GM19463 (cell line): ENCODE data around the gene CACNG8.
"Not testable (repeated sequence)": the region's sequence is repeated elsewhere in the genome, so short reads cannot be mapped to it uniquely, and the experiment has no call there.

Experiments
- ATAC-seq: cut with Tn5 transposase; IDR thresholded peaks from one replicate; pipeline ENCODE4 v1.9.1; 2021; ENCODE audit warnings: mild to moderate bottlenecking, moderate library complexity; ENCODE audit not compliant: unreplicated experiment

Gene CACNG8

DNA sequence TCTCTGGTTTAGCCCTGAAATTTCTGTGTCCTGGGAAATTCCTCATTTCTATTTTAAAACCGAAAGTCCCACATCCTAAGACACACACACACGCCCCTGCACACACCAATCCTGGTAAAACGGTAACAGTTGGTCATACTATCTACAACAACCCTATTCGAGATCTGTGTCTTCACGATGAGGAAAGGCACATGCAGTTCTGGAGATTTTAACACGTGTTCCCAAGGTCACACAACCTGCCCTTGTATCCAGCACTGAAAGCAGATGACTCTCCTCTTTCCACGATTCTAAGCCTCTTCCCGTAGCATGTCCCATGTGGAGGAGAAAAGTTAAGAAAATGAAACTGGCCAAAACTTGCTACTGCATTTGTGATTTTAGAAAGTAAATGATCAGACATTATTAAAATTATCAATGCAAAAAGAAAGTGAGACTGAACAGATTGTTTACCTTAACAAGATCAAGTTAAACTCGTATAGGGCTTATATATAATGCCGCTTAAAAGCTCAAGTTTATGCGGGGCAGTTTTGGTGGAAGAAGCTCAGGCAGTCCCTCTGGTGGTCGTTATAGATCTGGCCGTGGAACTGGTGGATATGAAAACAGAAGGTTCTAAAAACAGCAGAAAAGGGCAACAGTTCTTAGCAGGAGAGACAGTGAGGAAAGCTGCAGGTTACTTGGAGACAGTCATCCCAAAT lies 68.3 kb downstream of the CACNG8 start:
- ATAC-seq = no peak

DNA sequence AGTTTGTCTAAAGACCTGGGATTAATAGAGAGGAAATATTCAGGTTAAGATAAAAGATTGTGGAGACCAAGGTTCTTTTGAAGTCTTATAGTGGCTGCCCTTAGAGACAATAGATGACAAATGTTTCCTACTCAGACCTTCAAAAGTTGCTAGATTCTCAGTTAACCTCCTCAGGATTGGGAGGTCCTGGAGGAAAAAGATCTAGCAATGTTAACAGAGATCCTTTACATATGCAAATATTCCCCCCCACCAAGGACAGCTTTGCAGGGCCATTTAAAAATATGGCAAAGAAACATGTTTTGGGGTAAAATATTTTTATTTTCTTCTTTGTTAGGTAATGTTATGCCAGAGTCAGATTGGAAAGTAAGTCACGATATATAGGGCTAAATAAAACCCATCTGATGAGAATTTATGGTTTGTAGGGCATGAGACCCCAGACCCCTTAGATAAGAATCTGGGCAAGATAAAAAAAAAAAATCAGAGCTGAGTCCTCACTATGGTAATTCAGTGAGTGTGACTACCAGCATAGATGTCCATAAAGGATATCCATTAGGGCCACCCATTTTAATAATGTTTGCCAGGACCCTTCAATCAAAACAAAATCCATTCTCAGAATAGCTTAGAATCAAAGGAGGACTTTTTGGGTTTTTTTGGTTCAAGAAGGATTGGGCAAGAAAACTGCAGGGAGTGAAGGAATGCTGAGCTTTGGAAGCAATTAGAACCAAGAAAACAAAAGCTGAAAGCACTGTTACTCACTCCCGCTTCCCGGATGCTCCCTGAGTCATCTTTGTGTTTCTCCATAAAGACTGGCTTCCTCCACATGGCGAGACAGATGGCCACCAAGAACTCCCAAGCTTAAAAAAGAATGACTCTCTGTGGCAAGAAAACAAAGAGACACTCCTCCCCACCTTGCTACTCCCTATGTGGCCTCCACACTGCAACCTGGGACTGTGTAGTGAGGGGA lies 72.8 kb downstream of the CACNG8 start:
- ATAC-seq = no peak

DNA sequence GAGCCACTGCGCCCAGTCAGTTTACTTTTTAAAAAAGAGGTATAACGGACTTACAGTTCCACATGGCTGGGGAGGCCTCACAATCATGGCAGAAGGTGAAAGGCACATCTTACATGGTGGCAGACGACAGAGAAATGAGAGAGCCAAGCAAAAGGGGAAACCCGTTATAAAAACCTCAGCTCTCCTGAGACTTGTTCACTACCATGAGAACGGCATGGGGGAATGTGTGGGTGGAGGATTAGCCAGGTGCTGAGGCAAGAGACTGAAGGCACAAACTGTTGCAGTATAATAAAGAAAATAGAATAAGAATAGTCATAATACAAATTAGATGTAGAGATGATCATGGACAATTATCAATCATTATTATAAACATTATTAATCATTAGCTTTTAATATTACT lies 73.8 kb downstream of the CACNG8 start:
- not testable (repeated sequence) for ATAC-seq
